Right hindlimb (tissue), 1 donor: Measurements from ENCODE around the gene DCDC2.
"Not testable (repeated sequence)": the region's sequence is repeated elsewhere in the genome, so short reads cannot be mapped to it uniquely, and the experiment has no call there.

Source experiments
- DNase-seq: peaks from one replicate; pipeline ENCODE4 v3.0.0-alpha.2; 2018

DCDC2 gene

GRCh38 chr6:24378473-24379097, 20.7 kb upstream of the DCDC2 start:
- no peak for DNase-seq

- no peak for DNase-seq
Measured at GRCh38 chr6:24376871-24377270, 19.0 kb upstream of the DCDC2 start.

GRCh38 chr6:24374612-24375011, 16.8 kb upstream of the DCDC2 start:
- DNase-seq = no peak

GRCh38 chr6:24365103-24365633, 7.3 kb upstream of the DCDC2 start:
- DNase-seq = not testable (repeated sequence)

DNA sequence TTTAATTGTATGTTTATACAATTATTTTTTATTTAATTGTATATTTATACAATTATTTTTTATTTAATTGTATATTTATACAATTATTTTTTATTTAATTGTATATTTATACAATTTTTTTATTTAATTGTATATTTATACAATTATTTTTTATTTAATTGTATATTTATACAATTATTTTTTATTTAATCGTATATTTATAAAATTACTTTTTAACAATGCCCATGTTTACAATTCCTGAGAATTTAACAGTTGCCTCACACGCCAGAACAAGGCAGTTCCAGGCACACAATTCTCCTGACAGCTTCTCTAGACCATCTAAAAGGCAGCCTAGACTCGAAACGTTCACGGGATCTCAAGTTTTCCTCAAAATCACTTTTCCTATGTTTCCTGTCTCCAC, 4.5 kb upstream of the DCDC2 start:
- not testable (repeated sequence) for DNase-seq

DNA sequence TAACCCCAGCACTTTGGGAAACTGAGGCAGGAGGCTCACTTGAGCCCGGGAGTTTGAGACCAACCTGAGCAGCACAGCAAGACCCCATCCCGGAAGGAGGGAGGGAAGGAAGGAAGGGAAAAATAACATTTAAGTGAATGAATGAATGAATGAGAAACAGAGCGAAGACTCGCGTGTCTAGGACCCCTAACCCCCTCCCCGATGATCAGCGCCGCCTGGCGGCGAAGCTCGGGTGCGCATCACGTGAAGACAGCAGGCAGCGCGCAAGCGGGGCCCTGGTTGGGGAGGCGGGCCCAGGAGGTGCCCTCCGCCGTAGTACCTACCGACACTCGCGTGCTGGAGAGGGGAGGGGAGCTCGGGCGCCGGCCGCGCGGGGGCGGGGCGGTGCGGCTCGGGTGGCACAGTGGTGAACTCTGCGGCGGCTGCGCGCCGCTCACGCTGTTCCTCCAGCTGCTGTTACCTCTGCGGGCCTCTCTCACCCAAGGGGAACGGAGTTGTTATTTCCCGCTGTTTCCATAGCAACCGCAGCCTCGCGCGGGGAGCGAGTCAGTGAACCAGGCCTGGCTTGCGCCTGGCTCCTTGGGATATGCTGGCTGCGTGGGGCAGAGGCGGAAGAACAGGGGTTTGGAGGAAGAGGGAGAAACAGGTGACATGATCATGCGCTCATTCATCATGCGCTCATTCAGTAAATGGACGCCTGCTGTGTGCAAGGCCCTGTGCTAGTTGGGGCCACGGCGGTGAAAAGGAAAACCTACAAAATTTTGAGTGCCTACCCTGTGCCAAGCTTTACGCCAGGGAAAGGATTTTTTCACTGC, 2.0 kb upstream of the DCDC2 start:
- DNase-seq = peak; percentile 83

GRCh38 chr6:24358219-24358821, 461 bp upstream of the DCDC2 start:
- no peak for DNase-seq

DNA sequence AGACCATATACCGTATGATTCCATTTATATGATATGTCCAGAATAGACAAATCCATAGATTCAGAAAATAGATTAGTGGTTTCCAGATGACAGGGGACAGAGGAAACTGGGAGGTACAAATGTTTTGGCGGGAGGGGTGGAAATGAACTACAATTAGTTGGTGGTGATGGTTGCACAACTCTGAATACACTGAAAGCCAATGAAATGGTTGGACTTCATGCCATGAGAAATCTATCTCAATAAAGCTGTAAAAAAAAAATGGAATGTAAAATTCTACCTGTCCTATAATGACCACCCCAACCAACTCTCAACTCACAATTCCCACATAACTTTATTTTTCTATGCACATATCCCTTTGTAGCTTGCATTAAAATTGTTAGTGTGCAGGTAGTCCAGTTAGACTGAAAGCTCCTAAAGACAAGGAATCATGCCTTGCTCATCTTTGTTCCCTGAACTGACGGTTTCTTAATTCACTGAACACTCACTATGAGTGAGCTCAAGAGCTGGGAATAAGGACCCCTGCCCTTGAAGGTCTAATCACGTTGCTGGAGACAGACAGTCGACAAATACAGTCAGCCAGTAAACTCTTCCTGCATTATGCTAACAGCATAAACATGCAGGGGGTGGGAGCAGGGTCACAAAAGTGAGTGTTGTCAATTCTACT, 1.4 kb downstream of the DCDC2 start:
- DNase-seq = no peak

DNA sequence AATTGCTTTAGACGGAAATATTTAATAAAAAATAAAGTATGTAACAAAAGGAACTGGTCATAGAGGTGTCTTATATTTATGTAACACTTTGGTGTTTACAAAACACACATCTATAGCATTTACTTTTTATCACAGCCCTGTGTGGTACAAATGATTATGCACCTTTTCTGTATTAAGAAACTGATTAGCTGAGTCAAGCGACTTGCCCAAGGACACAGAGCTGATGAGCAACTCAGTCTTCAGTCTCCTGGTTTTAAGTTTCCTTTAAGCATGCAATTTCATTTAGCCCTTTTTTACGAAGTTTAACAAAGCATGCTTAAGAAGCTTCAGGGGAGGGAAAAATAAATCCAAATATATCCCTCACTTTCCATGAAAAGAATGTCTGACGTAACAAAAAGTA, 2.5 kb downstream of the DCDC2 start:
- DNase-seq = no peak

GRCh38 chr6:24353861-24354260, 4.0 kb downstream of the DCDC2 start:
- DNase-seq = no peak

DNA sequence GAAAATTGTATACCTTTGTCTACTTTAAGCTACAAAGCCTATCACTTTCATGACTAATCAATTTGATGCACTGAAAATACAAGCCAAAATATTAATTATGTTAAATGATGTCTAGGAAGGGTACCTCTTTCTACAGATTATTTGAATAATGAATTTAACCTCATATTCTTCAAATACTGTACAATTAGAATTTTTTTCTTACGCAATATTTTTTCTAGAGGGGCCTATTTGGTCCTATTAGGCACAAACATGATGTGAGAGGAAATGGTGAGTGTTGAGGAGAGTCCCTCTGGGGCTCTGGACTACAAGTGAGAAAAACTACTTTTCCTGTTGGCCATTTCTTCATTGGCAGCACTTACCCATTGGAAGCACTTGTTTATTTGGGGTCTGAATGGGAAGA, 5.4 kb downstream of the DCDC2 start:
- DNase-seq = no peak

DNA sequence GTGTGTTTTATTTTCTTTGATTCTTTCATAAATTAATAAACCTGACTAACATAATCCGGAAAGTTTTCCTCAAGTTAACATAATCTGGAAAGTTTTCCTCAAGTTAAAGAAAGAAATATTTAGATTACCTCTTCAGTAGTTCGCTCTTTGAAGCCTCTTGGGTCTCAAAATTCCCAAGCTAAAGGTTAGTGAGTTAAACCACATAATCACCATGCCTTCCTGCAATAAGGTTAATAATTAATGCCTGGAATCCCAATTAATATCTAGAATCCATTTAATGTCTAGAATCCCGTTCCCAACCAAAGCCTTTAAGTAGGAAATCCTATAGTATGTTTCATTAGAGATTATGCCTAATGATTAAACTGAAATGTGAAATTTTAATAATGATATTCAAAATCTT, 12.9 kb downstream of the DCDC2 start:
- DNase-seq = no peak

- DNase-seq = no peak
Measured at GRCh38 chr6:24340998-24341938, 16.6 kb downstream of the DCDC2 start.

- no peak for DNase-seq
Measured at GRCh38 chr6:24339932-24340331, 17.9 kb downstream of the DCDC2 start.

DNA sequence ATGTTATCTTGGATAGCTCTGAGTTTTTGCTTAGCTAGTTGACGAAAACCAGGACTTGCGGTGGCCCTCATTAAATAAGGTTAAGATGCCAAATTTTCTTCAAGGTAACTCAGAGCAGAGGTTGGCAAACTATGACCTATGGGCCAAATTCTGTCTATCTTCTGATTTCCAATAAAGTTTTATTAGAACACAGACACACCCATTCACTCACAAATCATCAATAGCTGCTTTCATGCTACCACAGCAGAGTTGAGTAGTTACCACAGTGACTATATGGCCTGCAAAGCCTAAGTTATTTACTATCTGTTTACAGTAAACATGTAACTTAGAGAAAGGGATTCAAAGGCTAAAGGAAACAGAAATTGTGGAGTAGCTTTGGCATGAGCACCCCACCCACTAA, 23.6 kb downstream of the DCDC2 start:
- no peak for DNase-seq

DNA sequence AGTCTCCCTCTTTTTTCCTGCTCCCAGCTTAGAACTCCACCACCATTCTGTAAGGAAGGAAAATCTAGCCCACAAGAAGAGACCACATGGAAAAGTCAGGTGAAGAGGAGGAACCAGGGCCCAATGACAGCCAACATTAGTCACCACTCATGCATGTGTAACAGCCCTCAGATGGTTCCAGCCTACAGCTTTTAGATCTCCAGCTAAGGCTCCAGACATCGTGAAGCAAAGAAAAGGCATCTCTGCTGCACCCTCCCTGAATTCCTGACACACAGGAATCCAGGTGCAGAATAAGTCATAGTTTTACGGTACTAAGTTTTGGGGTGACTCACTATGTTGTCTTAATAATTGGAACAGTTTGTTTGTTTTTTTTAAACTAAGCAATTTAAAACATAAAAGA, 25.5 kb downstream of the DCDC2 start:
- DNase-seq = no peak

GRCh38 chr6:24330137-24330732, 27.6 kb downstream of the DCDC2 start:
- no peak for DNase-seq

- DNase-seq = no peak
Measured at GRCh38 chr6:24329451-24329850, 28.4 kb downstream of the DCDC2 start.

DNA sequence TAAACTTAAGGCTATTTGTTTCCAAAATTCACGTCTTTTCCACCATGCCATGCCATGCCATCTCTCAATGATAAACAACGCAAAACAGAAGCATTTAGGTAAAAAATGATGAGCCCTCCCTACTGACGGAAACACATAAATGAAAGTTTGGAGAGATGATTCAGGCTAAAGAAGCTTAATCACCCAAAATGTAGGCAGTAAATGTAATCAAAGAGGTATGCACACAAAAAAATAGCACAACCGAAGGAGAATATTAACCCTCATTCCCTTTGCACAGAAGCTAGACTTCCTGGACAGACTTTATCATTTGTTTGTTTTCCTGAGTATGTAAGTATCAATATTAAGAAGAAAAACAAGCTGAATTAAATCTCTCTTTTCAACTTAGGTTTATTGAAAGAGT, 28.8 kb downstream of the DCDC2 start:
- DNase-seq = no peak

GRCh38 chr6:24327756-24328155, 30.1 kb downstream of the DCDC2 start:
- DNase-seq = no peak

- DNase-seq = no peak
Measured at GRCh38 chr6:24325978-24326377, 31.9 kb downstream of the DCDC2 start.

DNA sequence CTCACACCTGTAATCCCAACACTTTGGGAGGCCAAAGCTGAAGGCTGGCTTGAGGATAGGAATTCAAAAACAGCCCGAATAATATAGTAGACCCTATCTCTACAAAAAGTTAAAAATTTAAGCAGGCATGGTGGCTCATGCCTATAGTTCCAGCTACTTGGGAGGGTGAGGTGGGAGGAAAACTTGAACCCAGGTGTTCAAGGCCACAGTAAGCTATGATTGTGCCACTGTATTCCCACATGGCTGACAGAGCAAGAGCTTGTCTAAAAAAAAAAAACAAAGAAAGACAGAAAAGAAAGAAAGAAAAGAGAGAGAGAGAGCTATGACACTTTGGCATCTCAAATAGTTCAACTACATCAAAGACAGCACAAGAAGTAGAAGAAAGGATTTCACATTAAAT, 33.2 kb downstream of the DCDC2 start:
- DNase-seq = no peak
